Placental epithelial cell (primary cell): ENCODE results near the gene ZNF227. TPM values are rescaled to one million over a fixed set of nuclear protein-coding genes. Genes with fewer than 3 reads are reported as not detected.

ENCODE experiments used
- total RNA-seq: library from RNA; depleted of rRNA; stranded (reverse); fragments of >200 nt; gene quantifications from 2 replicates; pipeline ENCODE4 v1.2.3, GENCODE V29; 2012

ZNF227 gene
- total RNA-seq, result 12.0 and 23.2 TPM in 2 replicates

DNA sequence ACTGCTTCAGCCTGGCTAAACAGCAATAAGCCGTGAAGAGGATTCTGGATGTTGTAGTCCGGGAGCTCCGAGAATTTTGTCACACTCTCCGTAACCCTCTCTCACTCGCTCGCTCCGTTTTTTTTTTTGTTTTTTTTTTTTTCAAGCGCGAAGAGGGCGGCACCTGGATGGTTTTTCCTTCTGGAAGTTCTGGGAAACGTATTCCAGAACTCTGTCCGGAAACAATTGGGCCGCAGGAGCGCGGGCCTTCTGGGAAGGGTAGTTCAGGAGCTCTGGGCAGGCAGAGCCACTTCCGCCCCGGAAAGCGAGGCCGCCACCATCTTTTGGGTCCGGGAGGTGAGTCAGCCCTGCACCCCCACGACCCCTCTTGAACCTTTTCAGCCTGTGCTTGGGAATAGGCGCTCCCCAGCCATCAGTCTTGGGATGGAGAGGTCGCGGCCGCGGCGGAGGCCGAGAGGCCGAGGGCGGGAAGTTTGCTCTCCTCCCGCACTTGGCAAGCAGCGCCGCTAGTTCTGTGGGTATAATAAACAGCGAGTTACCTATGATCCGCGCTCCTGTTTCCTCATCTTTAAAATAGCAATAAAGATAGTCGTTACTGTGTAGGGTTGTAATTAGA is at the start of gene ZNF227:
Gene ZNF227 (plus strand): TSS at position 283 of the 616 bp plus-strand sequence. CDS start 5,261 bp downstream, outside the sequence.

GRCh38 chr19:44164673-44165512 is 47.4 kb upstream of the ZNF227 start, which contains the start of gene ZNF226:
Gene ZNF226 (plus strand): TSS chr19:44165100. CDS start chr19:44170081, 4,981 bp downstream.

Other genes starting within 250 kb of the ZNF227 start
- 6.3 and 7.1 TPM in 2 replicates for gene ZNF155, start 228.3 kb upstream of the ZNF227 start, total RNA-seq
- gene ZNF230, start 209.6 kb upstream of the ZNF227 start, total RNA-seq, result 3.6 and 7.1 TPM in 2 replicates
- 4.3 and 6.0 TPM in 2 replicates for gene ZNF222, start 187.2 kb upstream of the ZNF227 start, total RNA-seq
- 7.5 and 7.9 TPM in 2 replicates for gene ZNF223, start 160.5 kb upstream of the ZNF227 start, total RNA-seq
- gene ZNF284, start 140.4 kb upstream of the ZNF227 start, total RNA-seq, result 4.8 and 5.1 TPM in 2 replicates
- 26.7 and 40.0 TPM in 2 replicates for gene ZNF224, start 118.2 kb upstream of the ZNF227 start, total RNA-seq
- 4.4 and 8.6 TPM in 2 replicates for gene ZNF225, start 99.1 kb upstream of the ZNF227 start, total RNA-seq
- gene ZNF234, start 71.0 kb upstream of the ZNF227 start, total RNA-seq, result 11.0 and 13.7 TPM in 2 replicates
- 12.0 and 26.7 TPM in 2 replicates for gene ZNF226, start 47.4 kb upstream of the ZNF227 start, total RNA-seq
- gene ZNF233, start 47.4 kb downstream of the ZNF227 start, total RNA-seq, result 0.39 TPM in 1 of 2 replicates, not detected in the other
- gene ZNF235, start 92.5 kb downstream of the ZNF227 start, total RNA-seq, result 5.5 and 8.2 TPM in 2 replicates
- 4.3 and 7.9 TPM in 2 replicates for gene ZNF112, start 144.1 kb downstream of the ZNF227 start, total RNA-seq
- 1.3 and 2.0 TPM in 2 replicates for gene ZNF285, start 189.1 kb downstream of the ZNF227 start, total RNA-seq
- gene ZNF229, start 235.9 kb downstream of the ZNF227 start, total RNA-seq, result 14.7 and 18.8 TPM in 2 replicates